Measurements from ENCODE around the gene FTSJ3. TPM values are rescaled to one million over a fixed set of nuclear protein-coding genes. Genes with fewer than 3 reads are reported as not detected.

Gene FTSJ3
- total RNA-seq, 1 experiment from 2014 or later: 80.3 TPM

DNA sequence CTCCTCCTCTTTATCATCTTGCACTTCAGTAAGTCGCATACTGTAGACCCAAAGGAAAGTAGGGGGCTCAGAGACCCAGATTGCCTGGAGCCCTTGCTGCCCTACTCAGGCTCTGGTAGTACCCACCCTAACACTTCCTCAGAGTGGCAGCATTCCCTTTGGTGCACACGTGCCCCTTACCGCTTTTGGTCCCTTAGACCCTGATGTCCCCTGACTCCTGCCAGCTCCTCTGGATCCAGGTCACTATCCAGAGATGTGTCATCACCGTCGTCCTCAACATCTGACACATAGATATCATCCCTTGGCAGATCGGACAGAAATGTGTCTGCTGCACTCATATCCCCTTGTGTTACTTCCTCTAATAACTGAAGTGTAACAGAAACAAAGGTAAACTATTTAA lies 5.7 kb downstream of the FTSJ3 start:
- no peak overlapping the region for H2BK20ac ChIP-seq (ENCODE audit: low read depth, low read length, poor library complexity, severe bottlenecking)
- H3K79me1 ChIP-seq (ENCODE audit: insufficient read depth, low read depth, low read length, poor library complexity, severe bottlenecking): no peaks in the 10 kb centered on the region
- no peak overlapping the region for H3K14ac ChIP-seq (ENCODE audit: insufficient read depth, low read length)
- no peak overlapping the region for H3K18ac ChIP-seq (ENCODE audit: insufficient read length, low read depth, low read length)
- H3K4ac ChIP-seq (ENCODE audit: low read depth, low read length): no peak overlapping the region
- H3K9ac ChIP-seq (ENCODE audit: extremely low read depth, insufficient read length, low read length): no peak overlapping the region
- H4K8ac ChIP-seq (replicated peaks; ENCODE audit: insufficient read length, low read depth, low read length): no peak overlapping the region
- no peak overlapping the region for H2BK15ac ChIP-seq (ENCODE audit: low read depth, low read length)
- Mint-ChIP-seq H3K27ac (0 out of 7 replicates have a peak overlapping the region, but pooled peaks of 1 of the 3 experiments have one; percentile 12), H3K4me3 (no peak overlapping the region; a peak in 1 of 5 replicates), H3K27me3 (ENCODE audit: low read depth) (no peaks in the 10 kb centered on the region; the same call in 1 of the 2 replicates), H3K9me3 (no peaks in the 10 kb centered on the region; a peak in 1 of 5 replicates), H3K36me3 (ENCODE audit: insufficient read depth in 1 of 3, low read depth in 3 of 3) (peaks cover 64 to 100% (median 91%) of the 10 kb centered on the region in 3 experiments), H3K4me1 (peaks cover 6 to 7% of the 10 kb centered on the region in 2 experiments)
- no CpG with 5 or more reads among the region's 6 CpGs for WGBS (ENCODE audit: extremely low coverage, insufficient read length, low lambda C conversion rate)
- peaks cover 1% of the 10 kb centered on the region; the same call in 1 of the 2 replicates for H3K79me2 ChIP-seq (ENCODE audit: insufficient read depth, low read length)
- no peak overlapping the region for H3K56ac ChIP-seq (ENCODE audit: insufficient read length, low read depth, low read length)
- H4K91ac ChIP-seq (ENCODE audit: insufficient read length, low read depth, low read length): no peak overlapping the region
- no peak overlapping the region for H2BK120ac ChIP-seq (ENCODE audit: low read depth, low read length, poor library complexity, severe bottlenecking)
- H2AK5ac ChIP-seq (ENCODE audit: insufficient read length, low read length): no peak overlapping the region
- no peaks in the 10 kb centered on the region for H4K20me1 ChIP-seq (ENCODE audit: control insufficient read depth, insufficient read depth, insufficient read length)
- no peak overlapping the region for H2AFZ ChIP-seq (ENCODE audit: low read length)
- no peak overlapping the region for H2BK5ac ChIP-seq (ENCODE audit: insufficient read length, low read length)
- no peak overlapping the region for H3T11ph ChIP-seq (ENCODE audit: low read length)
- H3K23me2 ChIP-seq (ENCODE audit: insufficient read length, low read depth, low read length, poor library complexity, severe bottlenecking): no peaks in the 10 kb centered on the region
- H3K9me3 ChIP-seq (ENCODE audit: control insufficient read depth, low read depth, low read length): no peaks in the 10 kb centered on the region
- no peak overlapping the region for H3K4me2 ChIP-seq (ENCODE audit: insufficient read depth, insufficient read length, low read length)
- H3K23ac ChIP-seq (ENCODE audit: insufficient read length, low read depth, low read length): no peak overlapping the region
- H2BK12ac ChIP-seq (ENCODE audit: insufficient read length, low read depth, low read length): no peak overlapping the region
- no peak for DNase-seq
- TF ChIP-seq, protein P1, sequence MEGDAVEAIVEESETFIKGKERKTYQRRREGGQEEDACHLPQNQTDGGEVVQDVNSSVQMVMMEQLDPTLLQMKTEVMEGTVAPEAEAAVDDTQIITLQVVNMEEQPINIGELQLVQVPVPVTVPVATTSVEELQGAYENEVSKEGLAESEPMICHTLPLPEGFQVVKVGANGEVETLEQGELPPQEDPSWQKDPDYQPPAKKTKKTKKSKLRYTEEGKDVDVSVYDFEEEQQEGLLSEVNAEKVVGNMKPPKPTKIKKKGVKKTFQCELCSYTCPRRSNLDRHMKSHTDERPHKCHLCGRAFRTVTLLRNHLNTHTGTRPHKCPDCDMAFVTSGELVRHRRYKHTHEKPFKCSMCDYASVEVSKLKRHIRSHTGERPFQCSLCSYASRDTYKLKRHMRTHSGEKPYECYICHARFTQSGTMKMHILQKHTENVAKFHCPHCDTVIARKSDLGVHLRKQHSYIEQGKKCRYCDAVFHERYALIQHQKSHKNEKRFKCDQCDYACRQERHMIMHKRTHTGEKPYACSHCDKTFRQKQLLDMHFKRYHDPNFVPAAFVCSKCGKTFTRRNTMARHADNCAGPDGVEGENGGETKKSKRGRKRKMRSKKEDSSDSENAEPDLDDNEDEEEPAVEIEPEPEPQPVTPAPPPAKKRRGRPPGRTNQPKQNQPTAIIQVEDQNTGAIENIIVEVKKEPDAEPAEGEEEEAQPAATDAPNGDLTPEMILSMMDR (conservative IDR thresholded peaks at IDR 0.05): no peak
- no peaks in the 10 kb centered on the region for H3K4me1 ChIP-seq (ENCODE audit: insufficient read depth, low read length)
- no peaks in the 10 kb centered on the region for H3K27me3 ChIP-seq (ENCODE audit: insufficient read depth, low read length)
- no peak overlapping the region for H4K5ac ChIP-seq (ENCODE audit: insufficient read length, low read depth, low read length)
- no peak overlapping the region for H3K27ac ChIP-seq (ENCODE audit: insufficient read length, low read depth, low read length)
